Hematopoietic multipotent progenitor cell treated with erythropoietin and hydrocortisone succinate and interleukin-3 and kit ligand, for 4 days (in vitro differentiated cells): Measurements from ENCODE around the gene MYO1D.

ENCODE experiments used
- DNase-seq: peaks from one replicate; pipeline ENCODE4 v3.0.0-alpha.2; 2015

The MYO1D gene

GRCh38 chr17:32520737-32521404 lies 356.1 kb downstream of the MYO1D start:
- DNase-seq = no peak

DNA sequence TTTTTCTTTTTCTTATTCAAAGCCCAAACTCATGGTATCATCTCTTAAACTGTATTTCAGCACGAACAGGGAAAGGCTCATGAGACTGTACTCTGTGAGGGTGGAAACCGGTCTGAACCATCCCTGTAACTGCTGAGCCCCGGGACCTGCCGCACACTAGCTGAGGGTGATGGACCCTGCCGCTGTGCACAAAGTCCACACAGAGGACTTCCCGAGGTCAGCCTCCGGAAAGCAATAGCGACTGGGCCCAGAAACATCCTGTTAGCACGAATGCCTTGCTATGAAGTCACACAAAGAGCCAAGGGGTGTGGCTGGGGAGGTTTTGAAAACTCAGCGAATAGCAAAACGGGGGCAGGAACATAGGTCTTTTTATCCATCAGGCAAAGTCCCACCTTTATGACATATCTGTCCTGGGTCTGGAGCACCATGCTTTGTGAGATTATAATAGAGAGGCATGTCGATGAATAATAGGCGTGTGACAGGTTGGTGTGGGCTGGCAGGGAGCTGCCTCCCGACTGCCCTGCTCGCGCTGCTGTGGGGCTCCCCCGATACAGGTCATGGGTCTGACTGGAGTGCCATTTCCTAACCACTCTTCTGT lies 356.7 kb downstream of the MYO1D start:
- no peak for DNase-seq

GRCh38 chr17:32519228-32520103 lies 357.5 kb downstream of the MYO1D start:
- peak; percentile 36 for DNase-seq

DNA sequence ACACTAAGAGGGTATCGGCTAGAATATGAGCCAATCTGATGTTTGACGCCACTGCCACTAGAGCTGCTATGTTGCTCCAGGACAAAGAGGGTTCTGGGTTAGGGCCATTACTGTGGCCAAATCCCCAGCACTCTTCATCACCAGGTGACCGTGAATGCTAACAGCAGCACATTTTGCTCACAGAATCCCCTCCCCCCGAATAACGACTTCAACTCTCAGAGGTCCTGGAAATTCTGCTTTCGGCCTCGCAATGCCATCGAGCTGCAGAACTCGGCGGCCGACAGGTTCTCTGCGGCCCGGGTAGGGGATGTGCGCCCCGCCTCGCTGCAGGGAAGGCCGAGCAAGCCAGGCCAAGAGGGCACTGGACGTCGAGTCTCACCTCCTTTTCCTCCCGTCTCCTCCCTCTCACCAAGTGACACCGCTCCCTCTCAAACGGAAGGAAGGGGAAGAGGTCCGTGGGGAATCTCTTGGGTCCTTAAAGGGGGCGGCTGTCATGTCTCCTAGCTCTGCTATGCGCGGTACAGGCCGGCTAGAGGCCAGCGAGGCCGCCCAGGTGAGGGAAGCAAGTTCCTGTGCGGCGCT lies 358.2 kb downstream of the MYO1D start:
- no peak for DNase-seq

GRCh38 chr17:32517982-32518381 lies 358.9 kb downstream of the MYO1D start:
- DNase-seq = no peak

- DNase-seq = no peak
Observed at GRCh38 chr17:32516940-32517701, 359.8 kb downstream of the MYO1D start.

- no peak for DNase-seq
Observed at GRCh38 chr17:32516450-32516849, 360.5 kb downstream of the MYO1D start.

DNA sequence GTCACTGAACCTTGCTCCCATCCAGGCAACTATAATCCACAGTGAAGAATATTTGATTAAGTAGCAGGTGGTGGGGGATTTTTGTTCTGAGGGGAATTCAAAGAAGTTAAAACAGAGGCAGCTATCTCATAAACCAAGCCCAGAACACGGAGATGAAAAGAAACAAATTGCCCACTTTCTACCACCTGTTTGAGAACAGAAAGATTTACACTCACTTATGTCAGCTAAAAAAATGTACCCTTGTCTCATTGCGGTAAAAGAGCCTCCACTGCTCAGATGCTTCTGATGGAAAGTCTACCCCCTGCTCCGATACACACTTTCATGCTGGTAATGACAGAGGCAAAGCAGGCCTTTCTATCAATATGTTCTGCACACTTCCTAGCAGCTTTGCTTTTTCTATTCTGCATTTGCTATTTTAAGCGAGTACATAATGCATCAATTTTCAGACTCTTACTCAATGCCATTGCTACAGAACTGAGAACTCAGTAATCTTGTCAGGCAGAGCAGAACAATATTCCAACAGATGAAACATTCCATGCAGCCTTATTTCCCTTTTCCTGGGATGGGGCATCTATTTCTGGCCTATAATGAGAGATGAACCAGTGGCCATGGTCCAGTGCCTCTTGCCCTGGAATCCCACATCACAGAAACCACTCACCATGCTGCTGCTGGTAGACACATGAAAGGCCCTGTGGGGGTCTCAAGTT lies 361.1 kb downstream of the MYO1D start:
- DNase-seq = no peak

DNA sequence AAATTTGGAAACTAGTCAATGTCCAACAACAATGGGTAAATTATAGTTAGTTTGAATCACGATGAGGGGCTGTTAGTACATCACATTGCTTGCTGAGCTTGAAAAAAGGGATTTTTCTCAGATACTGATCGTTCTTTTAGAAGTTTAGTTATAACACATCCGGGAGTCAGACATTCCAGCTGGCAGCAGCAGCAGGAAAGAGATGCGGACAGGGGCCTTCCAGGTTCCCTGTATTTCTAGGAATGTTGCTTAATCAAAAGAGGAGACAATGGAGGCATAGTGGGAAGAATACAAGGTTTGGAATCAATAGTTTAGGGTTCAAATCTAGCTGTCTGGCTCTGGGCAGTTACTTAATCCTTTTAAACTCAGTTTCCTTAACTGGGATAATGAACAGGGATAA lies 362.3 kb downstream of the MYO1D start:
- DNase-seq = no peak

- DNase-seq = no peak
Observed at GRCh38 chr17:32513579-32513978, 363.3 kb downstream of the MYO1D start.

DNA sequence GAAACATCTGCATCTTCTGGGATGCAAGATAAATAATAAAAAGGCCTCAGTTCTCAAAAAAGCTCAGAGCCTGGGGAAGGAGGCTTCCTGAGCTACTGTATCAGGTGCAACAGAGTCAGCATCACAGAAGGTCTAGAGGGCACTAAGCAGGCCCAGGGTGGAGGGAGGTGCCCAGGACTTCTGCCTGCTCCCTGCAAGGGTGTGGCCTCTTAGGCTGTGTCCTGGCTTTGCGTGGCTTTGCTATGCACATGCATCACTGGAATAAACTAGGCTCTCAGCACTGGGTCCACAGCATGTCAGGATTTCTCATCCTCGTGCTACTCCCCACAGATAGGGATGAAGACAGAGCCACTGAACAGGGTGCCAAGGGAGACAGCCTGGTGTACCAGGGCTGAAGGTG lies 364.6 kb downstream of the MYO1D start:
- DNase-seq = no peak

DNA sequence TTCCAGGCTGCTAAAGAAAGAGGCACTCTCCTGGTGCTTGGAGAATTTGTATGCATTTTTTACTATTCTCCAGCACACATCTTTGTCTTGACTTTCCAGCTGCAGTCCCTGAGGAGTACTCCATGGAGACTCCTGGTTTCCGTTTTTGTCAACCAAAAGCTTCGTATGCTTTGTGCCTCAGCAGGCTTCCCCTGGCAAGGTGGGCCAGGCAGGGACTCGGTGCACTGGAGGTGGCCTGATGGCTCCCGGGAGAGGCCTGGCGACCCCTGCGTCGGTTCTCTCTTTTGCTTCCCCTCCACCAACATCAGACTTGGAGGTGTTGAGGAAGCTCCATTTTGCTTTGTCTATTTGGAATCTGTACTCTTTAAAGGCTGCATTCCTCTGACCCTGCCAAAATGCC lies 366.5 kb downstream of the MYO1D start:
- no peak for DNase-seq

DNA sequence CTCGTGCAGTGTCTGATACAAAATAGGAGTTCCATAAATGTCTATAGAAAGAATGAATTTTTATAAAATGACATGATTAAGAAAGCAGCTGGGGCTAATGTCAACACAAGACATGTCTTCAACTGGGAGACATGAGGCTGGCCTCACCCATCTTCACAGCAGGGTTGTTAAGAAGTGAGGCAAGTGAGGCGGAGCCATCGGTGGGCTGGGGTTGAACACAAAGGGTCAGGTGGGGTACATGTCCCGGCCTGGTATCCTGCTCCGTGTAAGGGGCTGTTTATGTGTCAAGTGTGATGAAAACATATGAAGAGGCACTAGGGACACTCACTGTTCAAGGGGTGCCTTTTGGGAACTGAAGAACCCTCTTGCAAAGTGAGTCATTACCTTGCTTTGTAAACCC lies 368.0 kb downstream of the MYO1D start:
- no peak for DNase-seq

DNA sequence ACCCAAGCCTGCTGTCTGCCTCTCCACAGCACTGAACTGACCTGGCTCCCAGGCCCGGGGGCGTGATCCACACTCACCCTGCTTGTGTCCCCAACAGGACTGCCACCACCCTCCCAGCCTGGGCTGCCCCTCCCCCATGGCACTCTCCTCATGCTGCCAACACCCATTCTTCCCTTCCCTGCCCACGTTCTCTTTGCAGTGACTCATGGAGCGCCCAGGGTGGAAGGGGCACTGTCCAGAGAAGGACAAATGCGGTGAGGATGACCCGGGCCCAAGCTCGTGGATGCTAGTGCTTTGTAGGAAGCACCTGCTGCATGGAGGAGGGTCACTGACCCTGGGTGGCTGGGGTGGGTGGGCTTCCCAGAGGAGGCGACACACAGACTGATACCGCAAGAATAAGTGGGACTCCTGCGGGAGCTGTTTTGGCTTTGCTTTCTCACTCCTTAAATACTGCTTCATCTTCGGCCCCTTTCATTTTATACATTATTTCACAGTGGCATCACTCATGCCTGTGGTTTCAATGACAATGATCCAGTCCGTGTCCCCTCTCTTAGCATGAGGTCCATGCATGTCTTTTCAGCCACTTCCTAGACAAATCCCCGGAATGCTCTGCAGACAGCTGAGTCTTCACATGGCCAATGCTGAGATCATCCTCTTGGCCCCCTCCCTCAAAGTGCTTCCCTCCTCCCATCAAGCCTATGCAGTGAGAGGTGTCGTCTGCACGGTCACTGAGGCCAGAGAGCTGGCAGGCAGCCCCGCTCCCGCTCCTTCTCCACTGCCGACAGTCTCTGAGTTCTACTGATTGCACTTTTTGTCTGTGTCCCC lies 372.5 kb downstream of the MYO1D start:
- no peak for DNase-seq

DNA sequence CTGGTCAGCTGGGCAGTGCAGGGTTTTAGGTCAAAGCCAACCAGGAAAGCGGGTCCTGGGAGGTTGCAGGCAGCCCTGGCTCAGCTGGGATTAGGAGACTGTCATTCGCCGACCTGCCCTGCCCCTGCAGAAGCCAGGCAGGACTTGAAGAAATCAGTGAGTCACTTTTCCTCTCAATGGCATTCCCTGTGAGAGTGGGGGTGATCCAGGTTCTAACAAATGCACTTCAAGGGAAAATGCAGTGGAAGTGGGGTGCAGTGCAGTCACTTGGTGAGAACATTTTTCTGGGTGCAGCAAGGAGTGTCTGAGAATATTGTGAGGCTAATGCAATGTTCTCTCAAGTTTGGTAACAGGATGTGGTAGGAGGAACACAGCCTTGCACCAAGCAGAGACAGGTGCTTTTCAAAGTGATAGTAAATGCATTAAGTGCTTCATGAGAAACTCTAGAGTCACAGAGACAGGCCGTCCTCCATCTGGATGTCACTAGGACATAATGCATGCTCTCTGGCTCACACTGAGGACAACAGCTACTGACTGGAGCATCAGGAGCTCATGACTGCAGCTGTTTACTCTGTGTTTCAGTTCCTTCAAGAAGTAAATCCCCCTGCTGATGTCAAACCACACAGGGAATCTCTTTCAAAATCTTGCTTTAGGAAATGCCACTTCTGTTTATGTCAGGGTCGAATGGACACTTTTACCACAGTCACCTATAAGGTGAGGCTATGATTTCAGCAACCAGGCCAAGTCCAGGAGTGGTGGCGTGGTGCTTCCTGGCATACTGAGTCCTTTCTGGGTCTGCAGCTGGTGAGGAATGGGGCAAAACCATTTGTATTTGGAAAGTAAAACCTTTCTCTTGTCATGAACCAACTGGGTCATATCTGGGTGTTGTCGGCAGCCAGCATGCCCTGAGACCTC lies 373.4 kb downstream of the MYO1D start:
- peak; percentile 49 for DNase-seq

DNA sequence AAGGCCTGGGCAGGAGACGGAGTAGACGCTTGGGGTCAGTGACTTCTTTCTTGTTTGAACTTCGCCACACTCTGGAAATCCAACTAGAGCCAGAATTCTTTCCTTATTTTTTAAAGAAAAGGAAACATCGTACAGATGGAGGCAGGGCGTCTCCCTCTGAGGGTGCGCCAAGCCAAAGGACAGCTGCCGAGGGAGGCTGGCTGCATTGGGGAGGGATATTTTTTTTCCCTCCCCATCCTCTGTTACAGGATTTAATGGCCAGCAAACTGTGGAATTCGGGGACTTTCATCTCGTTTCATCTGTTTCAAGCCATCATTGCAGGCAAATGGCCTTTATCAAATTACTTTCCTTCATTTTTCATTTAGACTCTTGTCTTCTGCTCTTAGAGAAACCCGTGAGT lies 374.2 kb downstream of the MYO1D start:
- DNase-seq = no peak

DNA sequence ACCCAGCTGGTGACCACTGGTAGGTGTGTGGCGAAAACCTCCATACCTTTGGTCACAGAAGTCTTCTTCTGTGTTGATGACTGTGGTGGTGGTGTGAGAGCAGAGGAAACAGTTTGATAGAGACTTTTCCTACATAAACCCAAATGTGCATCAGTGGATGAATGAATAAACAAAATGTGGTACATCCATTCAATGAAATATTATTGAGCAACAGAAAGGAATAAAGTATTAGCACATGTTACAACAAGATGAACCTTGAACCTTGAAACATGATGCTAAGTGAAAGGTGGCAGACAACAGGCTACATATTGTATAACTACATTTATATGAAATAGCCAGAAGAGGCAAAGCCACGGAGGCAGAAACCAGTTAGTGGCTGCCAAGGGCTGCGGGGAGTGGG lies 374.9 kb downstream of the MYO1D start:
- no peak for DNase-seq

DNA sequence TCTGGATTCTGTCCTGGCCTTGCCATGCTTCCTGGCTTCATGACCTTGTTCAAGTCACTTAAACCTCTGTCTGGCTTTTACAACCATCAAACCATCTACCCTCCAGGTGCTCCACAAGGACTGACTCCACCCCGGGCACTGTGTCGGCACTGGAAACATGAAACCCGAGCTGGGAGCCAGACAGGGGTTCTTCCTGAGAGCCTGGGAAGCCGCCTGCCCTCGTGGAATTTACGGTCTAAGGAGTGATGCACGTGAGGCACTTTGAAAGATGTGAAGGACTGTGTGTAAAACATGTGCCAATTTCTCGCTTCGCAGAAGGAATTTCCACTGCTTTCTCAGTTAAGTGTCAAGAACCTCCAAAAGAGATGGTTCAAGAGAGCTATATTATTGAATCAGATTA lies 378.5 kb downstream of the MYO1D start:
- no peak for DNase-seq

DNA sequence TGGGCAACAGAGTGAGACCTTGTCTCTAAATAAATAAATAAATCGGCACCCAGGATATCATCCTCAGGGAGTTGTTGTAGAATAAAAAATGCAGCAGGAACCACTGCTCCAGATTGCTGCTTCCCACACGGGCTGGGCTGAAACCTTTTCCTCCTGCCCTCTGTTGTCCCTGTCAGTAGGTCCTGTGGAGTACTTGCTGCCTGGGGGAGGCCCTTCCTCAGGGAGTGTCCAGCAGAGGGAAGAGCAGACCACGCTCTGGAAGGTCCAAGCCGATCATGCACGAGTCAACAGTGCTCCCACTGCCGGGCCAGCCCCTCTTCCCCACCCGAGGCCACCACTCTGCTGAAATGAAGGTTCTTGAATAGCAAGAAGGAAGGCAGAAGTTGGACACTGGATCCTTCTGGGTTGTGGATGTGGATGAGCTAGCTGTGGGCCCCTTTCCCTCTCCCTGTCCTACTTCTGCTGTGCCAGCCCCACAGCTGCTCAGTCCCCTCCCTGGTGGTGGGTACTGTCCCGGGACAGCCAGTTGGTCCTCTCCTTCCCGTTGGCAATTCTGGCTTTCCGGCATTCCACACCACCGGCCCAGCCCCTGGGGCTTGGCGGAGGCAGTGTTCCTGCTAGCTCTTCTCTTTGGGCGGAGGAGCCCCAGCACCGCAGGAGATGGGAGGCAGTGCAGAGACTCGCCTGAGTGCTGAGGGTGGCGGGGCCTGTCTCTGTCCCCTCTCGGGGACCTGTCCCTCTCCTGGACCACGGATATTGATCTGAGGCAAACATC lies 379.3 kb downstream of the MYO1D start:
- no peak for DNase-seq
